Measurements from ENCODE around the gene UGT1A7.

UGT1A7 gene

DNA sequence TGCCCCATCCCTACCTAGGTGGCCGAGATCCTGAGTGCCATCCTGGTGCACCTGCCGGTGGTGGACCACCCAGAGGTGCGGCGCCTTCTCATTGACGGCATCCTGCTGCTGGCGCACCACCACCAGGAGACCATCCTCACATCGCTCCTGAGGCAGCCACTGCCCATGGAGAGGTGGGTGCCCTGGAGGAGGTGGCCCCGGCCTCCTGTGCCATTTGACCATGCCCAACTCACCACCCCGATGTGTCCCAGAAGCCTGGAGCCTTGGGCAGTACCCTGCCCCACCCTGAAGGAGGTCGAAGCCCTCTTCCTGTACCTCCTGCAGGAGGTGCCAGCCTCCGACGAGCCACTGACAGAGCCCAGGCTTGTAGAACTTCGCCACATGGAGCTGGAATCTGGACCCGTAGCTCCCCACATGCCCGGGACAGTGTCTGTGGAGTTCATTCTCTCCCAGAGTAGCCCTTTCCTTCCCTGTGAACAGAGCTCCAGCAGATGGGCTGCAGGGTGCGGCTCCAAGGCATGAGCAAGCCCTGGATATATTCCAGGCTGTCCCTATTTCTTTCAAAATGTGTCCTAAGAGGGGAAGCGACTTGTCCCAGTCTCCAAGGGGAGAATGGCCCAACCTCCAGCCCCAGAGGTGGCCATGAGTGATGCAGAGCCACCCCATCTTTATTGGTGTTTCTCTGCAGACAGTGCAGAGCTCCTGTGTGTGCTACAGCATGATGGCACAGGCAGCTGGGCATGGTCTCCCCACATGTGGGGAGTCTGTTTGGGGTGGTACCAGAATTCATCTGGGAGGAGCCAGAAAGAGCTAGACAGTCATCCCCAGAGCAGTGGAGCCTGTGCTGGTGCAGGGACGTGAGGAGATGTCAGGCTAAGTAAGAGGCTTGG is 138.4 kb downstream of the UGT1A7 start:
- no peaks in the 10 kb centered on the region for H3K36me3 Mint-ChIP-seq (ENCODE audit: low read depth)
- no peaks in the 10 kb centered on the region for H3K9me3 Mint-ChIP-seq
- no peak for TF ChIP-seq CTCF (IDR thresholded peaks at IDR 0.05; ENCODE audit: unreplicated experiment in 3 of 3)
- no peak overlapping the region for H3K4me3 Mint-ChIP-seq
- H3K27me3 Mint-ChIP-seq (ENCODE audit: low read depth) = peaks cover 3% of the 10 kb centered on the region
- H3K4me1 Mint-ChIP-seq = no peaks in the 10 kb centered on the region
- no peak overlapping the region for H3K27ac Mint-ChIP-seq

DNA sequence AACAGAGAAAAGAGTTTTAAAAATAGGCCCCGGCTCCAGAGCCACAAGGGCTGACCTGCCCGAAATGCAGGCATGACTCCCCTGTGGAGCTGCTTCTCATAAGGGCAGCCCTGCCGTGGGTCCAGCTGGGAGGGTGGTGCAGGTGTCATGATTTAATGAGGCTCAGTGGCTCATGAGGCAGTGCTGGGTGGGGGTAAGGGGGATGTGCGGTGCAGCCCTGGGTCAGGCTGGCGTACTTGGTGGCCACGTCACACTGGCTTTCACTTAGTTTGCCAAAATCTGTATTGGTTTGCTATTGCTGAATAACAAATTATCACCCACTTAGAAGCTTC is 139.0 kb downstream of the UGT1A7 start:
- TF ChIP-seq CTCF (IDR thresholded peaks at IDR 0.05; ENCODE audit: unreplicated experiment in 3 of 3) = no peak
- H3K27me3 Mint-ChIP-seq (ENCODE audit: low read depth) = peaks cover 3% of the 10 kb centered on the region
- H3K4me1 Mint-ChIP-seq = no peaks in the 10 kb centered on the region
- H3K9me3 Mint-ChIP-seq = peaks cover 2% of the 10 kb centered on the region
- no peaks in the 10 kb centered on the region for H3K36me3 Mint-ChIP-seq (ENCODE audit: low read depth)
- H3K27ac Mint-ChIP-seq = no peak overlapping the region
- no peak overlapping the region for H3K4me3 Mint-ChIP-seq

- Mint-ChIP-seq H3K4me1 (no peaks in the 10 kb centered on the region), H3K36me3 (ENCODE audit: low read depth) (no peaks in the 10 kb centered on the region), H3K27ac (no peak overlapping the region), H3K9me3 (peaks cover 2% of the 10 kb centered on the region), H3K4me3 (no peak overlapping the region), H3K27me3 (ENCODE audit: low read depth) (peaks cover 3% of the 10 kb centered on the region)
- TF ChIP-seq CTCF (IDR thresholded peaks at IDR 0.05; ENCODE audit: unreplicated experiment in 3 of 3) = no peak
These were observed 139.5 kb downstream of the UGT1A7 start for GRCh38 chr2:233821196-233821595.

GRCh38 chr2:233821709-233822100 is 140.0 kb downstream of the UGT1A7 start:
- H3K27me3 Mint-ChIP-seq (ENCODE audit: low read depth) = no peaks in the 10 kb centered on the region
- H3K27ac Mint-ChIP-seq = no peak overlapping the region
- H3K4me3 Mint-ChIP-seq = no peak overlapping the region
- no peak for TF ChIP-seq CTCF (IDR thresholded peaks at IDR 0.05; ENCODE audit: unreplicated experiment in 3 of 3)
- H3K36me3 Mint-ChIP-seq (ENCODE audit: low read depth) = no peaks in the 10 kb centered on the region
- H3K4me1 Mint-ChIP-seq = no peaks in the 10 kb centered on the region
- peaks cover 2% of the 10 kb centered on the region for H3K9me3 Mint-ChIP-seq

DNA sequence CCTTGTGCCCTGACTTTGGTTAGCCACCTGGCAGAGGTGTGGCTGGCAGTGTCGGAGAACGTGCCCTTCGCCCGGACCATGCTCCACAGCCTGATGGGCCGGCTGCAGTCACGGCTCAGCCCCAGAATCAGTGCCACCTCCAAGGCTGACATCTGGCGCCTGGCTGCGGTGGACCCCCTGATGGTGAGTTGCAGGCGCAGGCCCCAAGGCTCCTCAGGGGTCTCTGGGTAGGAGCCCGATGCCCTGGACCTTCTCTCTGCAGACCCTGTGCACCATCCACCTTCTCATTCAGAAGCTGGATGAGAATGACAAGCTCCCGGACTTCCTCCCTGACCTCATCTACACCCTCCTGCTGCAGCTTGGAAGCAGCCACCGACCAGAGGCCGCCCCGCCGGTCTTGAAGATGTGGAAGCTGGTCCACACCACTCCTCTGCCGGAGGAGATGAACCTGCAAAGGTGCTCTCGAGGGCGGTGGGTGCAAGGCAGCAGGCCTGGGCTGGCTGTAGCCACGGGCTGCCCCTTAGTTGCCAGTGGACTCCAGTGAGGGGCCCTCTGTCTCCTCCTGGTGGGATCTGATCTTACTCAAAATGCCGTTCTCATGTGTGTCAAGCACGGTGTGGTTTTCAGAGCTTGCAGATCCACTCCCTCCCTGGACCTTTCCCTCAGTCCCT is 140.5 kb downstream of the UGT1A7 start:
- Mint-ChIP-seq H3K27ac (no peak overlapping the region), H3K27me3 (ENCODE audit: low read depth) (no peaks in the 10 kb centered on the region), H3K36me3 (ENCODE audit: low read depth) (no peaks in the 10 kb centered on the region), H3K9me3 (peaks cover 2% of the 10 kb centered on the region), H3K4me1 (no peaks in the 10 kb centered on the region), H3K4me3 (no peak overlapping the region)
- TF ChIP-seq CTCF (IDR thresholded peaks at IDR 0.05; ENCODE audit: unreplicated experiment in 3 of 3) = no peak
